Nephron progenitor cell (in vitro differentiated cells): ENCODE results near the gene NLN.

ENCODE experiments used
- DNase-seq: peaks from one replicate; pipeline ENCODE4 v3.0.0; 2021
- H3K27ac Mint-ChIP-seq: 2 replicates; pipeline ENCODE4 v1.8.0; 2021; ENCODE audit warnings: mild to moderate bottlenecking, moderate library complexity, mixed read lengths
- H3K27me3 Mint-ChIP-seq: 2 replicates; pipeline ENCODE4 v1.8.0; 2021; ENCODE audit warnings: mild to moderate bottlenecking, low read depth, mixed read lengths; ENCODE audit not compliant: poor library complexity
- H3K36me3 Mint-ChIP-seq: 2 replicates; pipeline ENCODE4 v1.8.0; 2021; ENCODE audit warnings: low read depth, mixed read lengths
- H3K4me1 Mint-ChIP-seq: 2 replicates; pipeline ENCODE4 v1.8.0; 2021; ENCODE audit warnings: mixed read lengths
- H3K4me3 Mint-ChIP-seq: 2 replicates; pipeline ENCODE4 v1.8.0; 2021; ENCODE audit warnings: mild to moderate bottlenecking, moderate library complexity, mixed read lengths
- H3K9me3 Mint-ChIP-seq: 2 replicates; pipeline ENCODE4 v1.8.0; 2021; ENCODE audit warnings: mild to moderate bottlenecking, moderate library complexity, mixed read lengths
- TF ChIP-seq, protein P1 (sequence below): fragments of 200-600 bp; sonication (generic); IDR thresholded peaks from 2 replicates; pipeline ENCODE4 v1.5.0; 2021; ENCODE audit warnings: antibody characterized with exemption

The NLN gene

DNA sequence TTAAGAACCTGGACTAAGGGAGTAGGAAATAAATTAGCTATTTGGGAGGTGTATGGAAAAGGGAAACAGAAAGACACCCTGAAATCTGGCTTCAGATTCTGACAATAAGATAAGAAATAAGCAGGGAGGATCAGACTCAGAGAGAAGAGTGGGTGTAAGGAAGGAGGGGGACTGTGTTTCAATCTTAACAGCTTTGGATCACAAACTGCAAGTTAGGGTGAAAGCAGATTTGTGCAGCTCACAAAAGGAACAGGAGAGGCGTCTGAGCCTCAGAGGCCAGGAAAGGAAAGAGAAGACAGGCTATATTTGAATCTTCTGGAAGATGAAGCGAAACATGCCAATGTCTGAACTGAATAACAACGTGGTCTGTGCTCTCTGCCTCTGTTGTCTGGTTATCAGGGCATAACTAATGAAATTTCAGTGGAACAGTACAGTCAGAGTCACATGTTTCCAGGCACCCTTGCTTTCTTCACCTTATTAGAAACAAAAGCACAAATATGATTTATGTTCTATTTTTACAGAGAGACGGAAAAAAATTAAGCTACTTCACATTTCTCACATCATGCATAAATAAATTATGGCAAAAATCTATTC is 26.7 kb upstream of the NLN start:
- no peak for DNase-seq
- H3K27me3 Mint-ChIP-seq, result no peaks in the 10 kb centered on the region
- TF ChIP-seq, protein P1, sequence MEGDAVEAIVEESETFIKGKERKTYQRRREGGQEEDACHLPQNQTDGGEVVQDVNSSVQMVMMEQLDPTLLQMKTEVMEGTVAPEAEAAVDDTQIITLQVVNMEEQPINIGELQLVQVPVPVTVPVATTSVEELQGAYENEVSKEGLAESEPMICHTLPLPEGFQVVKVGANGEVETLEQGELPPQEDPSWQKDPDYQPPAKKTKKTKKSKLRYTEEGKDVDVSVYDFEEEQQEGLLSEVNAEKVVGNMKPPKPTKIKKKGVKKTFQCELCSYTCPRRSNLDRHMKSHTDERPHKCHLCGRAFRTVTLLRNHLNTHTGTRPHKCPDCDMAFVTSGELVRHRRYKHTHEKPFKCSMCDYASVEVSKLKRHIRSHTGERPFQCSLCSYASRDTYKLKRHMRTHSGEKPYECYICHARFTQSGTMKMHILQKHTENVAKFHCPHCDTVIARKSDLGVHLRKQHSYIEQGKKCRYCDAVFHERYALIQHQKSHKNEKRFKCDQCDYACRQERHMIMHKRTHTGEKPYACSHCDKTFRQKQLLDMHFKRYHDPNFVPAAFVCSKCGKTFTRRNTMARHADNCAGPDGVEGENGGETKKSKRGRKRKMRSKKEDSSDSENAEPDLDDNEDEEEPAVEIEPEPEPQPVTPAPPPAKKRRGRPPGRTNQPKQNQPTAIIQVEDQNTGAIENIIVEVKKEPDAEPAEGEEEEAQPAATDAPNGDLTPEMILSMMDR, result no peak
- no peaks in the 10 kb centered on the region for H3K4me1 Mint-ChIP-seq
- no peak overlapping the region for H3K27ac Mint-ChIP-seq
- peaks cover 29% of the 10 kb centered on the region for H3K36me3 Mint-ChIP-seq
- no peak overlapping the region for H3K4me3 Mint-ChIP-seq
- H3K9me3 Mint-ChIP-seq, result no peaks in the 10 kb centered on the region

DNA sequence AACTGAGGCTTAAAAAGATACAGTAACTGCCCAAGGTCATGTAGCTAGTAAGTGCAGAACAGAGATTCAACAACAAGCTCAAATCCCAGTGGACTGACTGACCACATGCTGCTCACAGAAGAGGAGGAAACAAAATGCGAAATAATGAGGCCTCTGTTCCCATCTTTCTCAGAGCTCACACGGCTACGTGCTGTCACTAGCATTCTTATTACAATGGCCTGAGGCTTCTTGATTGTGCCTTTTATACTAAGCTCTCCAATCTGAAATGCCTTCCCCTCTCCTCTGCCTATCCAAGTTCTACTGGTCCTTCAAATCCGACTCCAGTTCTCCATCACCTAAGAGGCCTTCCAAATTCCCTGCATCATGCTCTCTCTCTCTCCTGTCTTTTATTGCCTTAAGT is 26.1 kb upstream of the NLN start:
- TF ChIP-seq, protein P1, result no peak
- no peak for DNase-seq
- H3K27ac Mint-ChIP-seq, result no peak overlapping the region
- H3K4me3 Mint-ChIP-seq, result no peak overlapping the region
- H3K4me1 Mint-ChIP-seq, result no peaks in the 10 kb centered on the region
- H3K27me3 Mint-ChIP-seq, result no peaks in the 10 kb centered on the region
- peaks cover 24% of the 10 kb centered on the region for H3K36me3 Mint-ChIP-seq
- H3K9me3 Mint-ChIP-seq, result no peaks in the 10 kb centered on the region

DNA sequence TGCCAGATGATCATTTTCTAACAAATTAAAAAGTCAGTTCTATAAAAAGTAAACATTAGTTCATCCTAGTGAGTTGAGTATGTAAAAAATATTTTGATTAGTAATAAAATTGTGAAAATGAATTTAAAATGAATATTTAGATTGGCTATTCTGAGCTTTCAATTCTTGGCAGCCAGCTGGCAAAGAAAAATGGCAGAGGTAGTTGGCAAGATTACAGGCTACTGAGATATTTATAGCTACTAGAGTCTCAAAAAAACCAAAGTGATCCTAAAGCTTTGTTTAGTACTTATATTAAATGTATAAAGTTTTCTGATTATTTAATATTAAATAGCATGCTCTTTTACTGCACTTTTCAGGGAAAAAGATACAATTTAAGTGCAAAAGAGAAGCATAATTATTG is 25.1 kb upstream of the NLN start:
- Mint-ChIP-seq H3K4me3 (no peak overlapping the region), H3K36me3 (peaks cover 22% of the 10 kb centered on the region), H3K9me3 (no peaks in the 10 kb centered on the region), H3K4me1 (no peaks in the 10 kb centered on the region), H3K27ac (no peak overlapping the region), H3K27me3 (no peaks in the 10 kb centered on the region)
- TF ChIP-seq, protein P1, result no peak
- no peak for DNase-seq

DNA sequence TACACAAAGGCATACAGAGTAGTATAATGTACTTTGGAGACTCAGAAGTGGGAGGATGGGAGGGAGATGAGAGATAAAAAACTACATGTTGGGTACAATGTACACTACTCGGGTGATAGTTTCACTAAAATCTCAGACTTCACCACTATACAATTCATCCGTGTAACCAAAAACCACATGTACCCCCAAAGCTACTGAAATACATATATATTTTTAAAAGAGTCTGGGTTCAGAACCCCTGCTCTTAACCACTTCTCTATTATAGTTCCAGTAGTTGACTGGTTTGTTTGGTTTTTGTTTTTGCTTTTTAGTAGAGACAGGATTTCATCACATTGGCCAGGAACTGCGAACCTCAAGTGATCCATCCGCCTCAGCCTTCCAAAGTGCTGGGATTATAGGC is 22.7 kb upstream of the NLN start:
- Mint-ChIP-seq H3K9me3 (no peaks in the 10 kb centered on the region), H3K4me1 (no peaks in the 10 kb centered on the region), H3K4me3 (no peak overlapping the region), H3K27ac (no peak overlapping the region), H3K36me3 (peaks cover 35% of the 10 kb centered on the region), H3K27me3 (no peaks in the 10 kb centered on the region)
- DNase-seq, result no peak
- TF ChIP-seq, protein P1, result no peak

DNA sequence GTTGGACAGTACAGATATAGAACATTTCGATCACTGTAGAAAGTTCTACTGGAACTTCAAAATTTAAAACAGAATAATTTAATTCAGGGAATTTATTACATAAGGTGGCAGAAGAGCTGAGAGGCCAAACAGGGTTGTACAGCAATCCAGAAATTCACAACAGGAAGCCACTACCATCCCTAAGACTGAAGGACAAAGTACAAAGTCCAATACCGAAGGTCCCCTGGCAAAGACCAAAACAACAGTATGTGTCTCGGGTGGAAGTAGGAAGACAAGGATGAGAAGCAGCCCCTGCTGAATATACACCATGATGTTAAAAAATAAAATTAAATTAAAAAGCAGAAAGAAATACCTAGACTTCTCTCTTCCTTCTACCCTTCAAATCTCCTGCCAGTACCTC is 20.0 kb upstream of the NLN start:
- TF ChIP-seq, protein P1, result no peak
- no peaks in the 10 kb centered on the region for H3K27me3 Mint-ChIP-seq
- H3K9me3 Mint-ChIP-seq, result no peaks in the 10 kb centered on the region
- no peak overlapping the region for H3K4me3 Mint-ChIP-seq
- no peak for DNase-seq
- H3K4me1 Mint-ChIP-seq, result no peaks in the 10 kb centered on the region
- no peak overlapping the region for H3K27ac Mint-ChIP-seq
- H3K36me3 Mint-ChIP-seq, result peaks cover 35% of the 10 kb centered on the region

DNA sequence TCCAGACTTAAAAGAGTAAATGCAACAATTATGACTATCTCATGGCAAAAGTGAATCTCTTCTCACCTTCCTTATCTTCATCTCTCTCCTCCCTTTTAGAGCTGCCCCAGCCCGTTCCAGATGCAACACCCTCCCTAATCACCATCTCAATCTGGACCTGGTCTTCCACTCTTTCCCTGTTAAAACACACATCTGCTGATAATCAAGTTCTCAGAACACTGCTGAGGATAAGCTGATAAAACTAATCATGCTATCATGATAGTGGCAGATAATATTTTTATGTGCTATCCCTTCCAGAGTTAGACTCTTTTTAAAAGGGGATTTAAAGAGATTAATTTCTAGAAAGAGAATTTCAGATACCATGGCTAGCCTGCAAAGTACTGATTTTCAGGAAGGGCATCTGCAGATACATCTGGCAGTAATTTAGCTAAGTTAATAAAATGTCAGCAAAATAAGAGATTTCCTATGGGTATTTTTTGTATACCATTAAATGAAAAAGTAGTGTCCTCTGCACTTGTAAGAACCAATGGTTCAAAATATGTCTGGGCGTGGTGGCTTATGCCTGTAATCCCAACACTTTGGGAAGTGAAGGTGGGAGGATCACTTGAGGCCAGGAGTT is 17.3 kb upstream of the NLN start:
- no peak for DNase-seq
- Mint-ChIP-seq H3K27me3 (no peaks in the 10 kb centered on the region), H3K36me3 (peaks cover 25% of the 10 kb centered on the region), H3K27ac (peak overlapping the region; percentile 53), H3K4me3 (no peak overlapping the region), H3K4me1 (no peaks in the 10 kb centered on the region), H3K9me3 (no peaks in the 10 kb centered on the region)
- TF ChIP-seq, protein P1, result no peak
